OCI-LY7 (cell line): ENCODE results near the gene CDKAL1. TPM values are rescaled to one million over a fixed set of nuclear protein-coding genes. Genes with fewer than 3 reads are reported as not detected.

ENCODE experiments used
- BruUV-seq: library from RNA; stranded (reverse); fragments of 400-500 nt; replicated peaks from 2 replicates; lab custom pipeline; 2021; lab: Mats Ljungman, UMichigan
- CTCF ChIA-PET: fragments of 300-600 bp; sonication (Branson Sonifier 250); formaldehyde crosslinking; loops from one replicate; lab custom pipeline; 2022; ENCODE audit warnings: antibody characterized with exemption; ENCODE audit not compliant: unreplicated experiment; lab: Charles Lee
- POLR2A ChIA-PET: fragments of 300-600 bp; sonication (Branson Sonifier 250); formaldehyde crosslinking; loops from one replicate; lab custom pipeline; 2022; ENCODE audit warnings: antibody characterized with exemption; lab: Charles Lee
- DNase-seq: peaks from one replicate; pipeline ENCODE4 v3.0.0-alpha.2; 2015; ENCODE audit warnings: low spot score
- H2AFZ ChIP-seq: fragments of 200-600 bp; sonication (generic), shearing (Covaris generic); 2 replicates; pipeline ENCODE4 v1.6.1; 2014; ENCODE audit warnings: mild to moderate bottlenecking, antibody characterized with exemption, low read length, moderate library complexity
- H3K27ac ChIP-seq: fragments of 200-600 bp; sonication (generic); 2 replicates; pipeline ENCODE4 v1.5.1; 2014; ENCODE audit warnings: mixed run types, low read depth, mild to moderate bottlenecking, moderate library complexity, low read length, inconsistent platforms; ENCODE audit not compliant: poor library complexity, severe bottlenecking
- H3K36me3 ChIP-seq: fragments of 200-600 bp; sonication (generic); 2 replicates; pipeline ENCODE4 v1.6.1; 2014; ENCODE audit warnings: mild to moderate bottlenecking, antibody characterized with exemption, low read length, moderate library complexity, mixed read lengths; ENCODE audit not compliant: insufficient read depth
- H3K4me1 ChIP-seq: fragments of 200-600 bp; sonication (generic); 2 replicates; pipeline ENCODE4 v1.5.1; 2014; ENCODE audit warnings: mild to moderate bottlenecking, low read length; ENCODE audit not compliant: insufficient read depth, poor library complexity, severe bottlenecking
- H3K4me2 ChIP-seq: fragments of 200-600 bp; sonication (generic); 2 replicates; pipeline ENCODE4 v1.6.1; 2014; ENCODE audit warnings: mild to moderate bottlenecking, low read length
- H3K4me3 ChIP-seq: fragments of 200-600 bp; sonication (generic); 2 replicates; pipeline ENCODE4 v1.5.1; 2014; ENCODE audit warnings: mild to moderate bottlenecking, low read depth, low read length; ENCODE audit not compliant: poor library complexity, severe bottlenecking
- H3K79me2 ChIP-seq: fragments of 200-600 bp; sonication (generic); 2 replicates; pipeline ENCODE4 v1.6.1; 2016; ENCODE audit warnings: low read depth, mild to moderate bottlenecking, low read length, moderate library complexity, mixed read lengths; ENCODE audit not compliant: insufficient read depth
- H3K9me2 ChIP-seq: fragments of 200-600 bp; sonication (generic); 2 replicates; pipeline ENCODE4 v1.6.1; 2016; ENCODE audit warnings: mild to moderate bottlenecking, low read length, mixed read lengths; ENCODE audit not compliant: insufficient read depth
- H3K9me3 ChIP-seq: fragments of 200-600 bp; sonication (generic); 2 replicates; pipeline ENCODE4 v1.6.1; 2014; ENCODE audit warnings: mild to moderate bottlenecking, mixed run types, low read length, mixed read lengths
- H4K20me1 ChIP-seq: fragments of 200-600 bp; sonication (generic); 2 replicates; pipeline ENCODE4 v1.6.1; 2014; ENCODE audit warnings: mild to moderate bottlenecking, antibody characterized with exemption, low read length, moderate library complexity, mixed read lengths; ENCODE audit not compliant: insufficient read depth
- EZH2phosphoT487 ChIP-seq: fragments of 200-600 bp; sonication (generic); IDR thresholded peaks from 2 replicates; pipeline ENCODE4 v1.6.1; 2018; ENCODE audit warnings: low read depth, borderline replicate concordance, mild to moderate bottlenecking, mixed run types, antibody characterized with exemption, low read length, moderate library complexity, mixed read lengths
- intact Hi-C: fragments of 100-400 bp; cut with micrococcal nuclease; formaldehyde crosslinking; loops from one replicate; pipeline ENCODE4 v1.10.0; 2022; ENCODE audit not compliant: unreplicated experiment
- total RNA-seq, 2 experiments: library from RNA; depleted of rRNA in 1 of 2; stranded (reverse); fragments of >200 nt in 1 of 2; shearing (Covaris generic) in 1 of 2; gene quantifications; 2 replicates each; pipeline ENCODE4 v1.2.3, GENCODE V29; 2014 to 2022
- TF ChIP-seq, protein P1 (sequence below): fragments of 200-600 bp; sonication (generic); conservative IDR thresholded peaks from 2 replicates; pipeline ENCODE4 v1.5.1; 2014; ENCODE audit warnings: mild to moderate bottlenecking, antibody characterized with exemption, low read length, moderate library complexity, mixed read lengths

Gene CDKAL1
- total RNA-seq, 2 experiments from 2014 or later = 19.9 to 21.1 TPM

GRCh38 chr6:20487669-20488375 lies 46.4 kb upstream of the CDKAL1 start:
- no peaks in the 10 kb centered on the region for H3K79me2 ChIP-seq
- no peak for DNase-seq
- no peak overlapping the region for H3K4me2 ChIP-seq
- H2AFZ ChIP-seq = no peak overlapping the region
- H4K20me1 ChIP-seq = no peaks in the 10 kb centered on the region
- H3K27ac ChIP-seq = no peak overlapping the region
- H3K36me3 ChIP-seq = peaks cover 100% of the 10 kb centered on the region
- H3K9me2 ChIP-seq = no peaks in the 10 kb centered on the region
- ChIA-PET POLR2A (interaction anchor here (0.6 to 0.7 kb wide), 2 partner anchors 54 to 217 kb away, joined by 3 to 6 read pairs; no protein-coding TSS in a partner anchor), CTCF (no interaction called here)
- TF ChIP-seq, protein P1, sequence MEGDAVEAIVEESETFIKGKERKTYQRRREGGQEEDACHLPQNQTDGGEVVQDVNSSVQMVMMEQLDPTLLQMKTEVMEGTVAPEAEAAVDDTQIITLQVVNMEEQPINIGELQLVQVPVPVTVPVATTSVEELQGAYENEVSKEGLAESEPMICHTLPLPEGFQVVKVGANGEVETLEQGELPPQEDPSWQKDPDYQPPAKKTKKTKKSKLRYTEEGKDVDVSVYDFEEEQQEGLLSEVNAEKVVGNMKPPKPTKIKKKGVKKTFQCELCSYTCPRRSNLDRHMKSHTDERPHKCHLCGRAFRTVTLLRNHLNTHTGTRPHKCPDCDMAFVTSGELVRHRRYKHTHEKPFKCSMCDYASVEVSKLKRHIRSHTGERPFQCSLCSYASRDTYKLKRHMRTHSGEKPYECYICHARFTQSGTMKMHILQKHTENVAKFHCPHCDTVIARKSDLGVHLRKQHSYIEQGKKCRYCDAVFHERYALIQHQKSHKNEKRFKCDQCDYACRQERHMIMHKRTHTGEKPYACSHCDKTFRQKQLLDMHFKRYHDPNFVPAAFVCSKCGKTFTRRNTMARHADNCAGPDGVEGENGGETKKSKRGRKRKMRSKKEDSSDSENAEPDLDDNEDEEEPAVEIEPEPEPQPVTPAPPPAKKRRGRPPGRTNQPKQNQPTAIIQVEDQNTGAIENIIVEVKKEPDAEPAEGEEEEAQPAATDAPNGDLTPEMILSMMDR = no peak
- no peak for TF ChIP-seq EZH2phosphoT487
- intact Hi-C loops = no loop called here
- no peak overlapping the region for H3K4me3 ChIP-seq
- BruUV-seq = no TSS peak
- no peaks in the 10 kb centered on the region for H3K4me1 ChIP-seq
- no peaks in the 10 kb centered on the region for H3K9me3 ChIP-seq

DNA sequence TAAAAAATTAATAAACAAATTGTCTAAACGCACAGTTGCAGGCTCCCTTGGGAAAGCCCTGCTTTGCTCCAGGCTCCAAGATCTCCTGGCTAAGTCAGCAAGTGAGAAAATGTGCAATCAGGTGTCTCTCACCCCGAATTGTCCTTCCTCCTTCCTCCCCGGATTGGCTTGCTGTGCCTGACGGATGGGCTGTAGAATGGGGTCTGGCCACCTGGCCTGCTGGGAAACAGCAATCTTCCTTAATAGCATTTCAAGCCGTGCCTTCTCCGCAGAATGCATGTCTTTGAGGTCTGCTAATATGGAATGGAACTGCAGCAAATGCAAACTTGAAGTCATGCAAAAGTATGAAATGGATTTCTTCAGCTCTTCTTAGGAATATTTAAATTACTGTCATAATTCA lies 43.7 kb upstream of the CDKAL1 start:
- Histone ChIP-seq H3K4me3 (no peak overlapping the region), H3K27ac (no peak overlapping the region), H3K9me2 (no peaks in the 10 kb centered on the region), H3K4me1 (no peaks in the 10 kb centered on the region), H3K36me3 (peaks cover 79% of the 10 kb centered on the region), H3K79me2 (no peaks in the 10 kb centered on the region), H3K9me3 (no peaks in the 10 kb centered on the region), H4K20me1 (no peaks in the 10 kb centered on the region), H3K4me2 (no peak overlapping the region), H2AFZ (no peak overlapping the region)
- intact Hi-C loops = no loop called here
- DNase-seq = no peak
- POLR2A ChIA-PET = no interaction called here
- no TSS peak for BruUV-seq
- CTCF ChIA-PET = no interaction called here
- TF ChIP-seq, protein P1 = no peak
- no peak for TF ChIP-seq EZH2phosphoT487

- no peak for DNase-seq
- H3K4me1 ChIP-seq = no peaks in the 10 kb centered on the region
- H3K36me3 ChIP-seq = peaks cover 64% of the 10 kb centered on the region
- POLR2A ChIA-PET = interaction anchor here (1.2 kb wide), 1 partner anchor 12 kb away, joined by 3 read pairs; no protein-coding TSS in a partner anchor
- H3K9me3 ChIP-seq = no peaks in the 10 kb centered on the region
- BruUV-seq = no TSS peak
- H3K79me2 ChIP-seq = no peaks in the 10 kb centered on the region
- CTCF ChIA-PET = no interaction called here
- intact Hi-C loops = no loop called here
- no peak overlapping the region for H3K27ac ChIP-seq
- no peak overlapping the region for H2AFZ ChIP-seq
- TF ChIP-seq, protein P1 = no peak
- no peak for TF ChIP-seq EZH2phosphoT487
- H3K4me3 ChIP-seq = no peak overlapping the region
- no peaks in the 10 kb centered on the region for H3K9me2 ChIP-seq
- H3K4me2 ChIP-seq = no peak overlapping the region
- H4K20me1 ChIP-seq = no peaks in the 10 kb centered on the region
Measured at GRCh38 chr6:20492099-20492498, 42.2 kb upstream of the CDKAL1 start.
